Thymus (tissue), 11 donors: ENCODE measurements around the gene TRAPPC8. TPM values are rescaled to one million over a fixed set of nuclear protein-coding genes. Genes with fewer than 3 reads are reported as not detected.
A peak's percentile ranks its signal among the peaks of the same experiment; 100 is the strongest.

Experiments
- DNase-seq, 9 donors: peaks; one replicate each; pipeline ENCODE4 v3.0.0-alpha.2; 2013; ENCODE audit warnings: low spot score in 9 of 9, low read depth in 6 of 9, missing footprints in 1 of 9
- H3K27ac ChIP-seq, 2 donors: one replicate each; pipeline ENCODE4 v1.5.1; 2013; ENCODE audit warnings: control low read depth in 1 of 2, low read depth in 1 of 2, low read length in 1 of 2, mild to moderate bottlenecking in 1 of 2, moderate library complexity in 1 of 2
- H3K27me3 ChIP-seq, 2 donors: one replicate each; pipeline ENCODE4 v1.5.1; 2013; ENCODE audit warnings: low read length in 1 of 2; ENCODE audit not compliant: control insufficient read depth in 2 of 2, insufficient read depth in 1 of 2
- H3K36me3 ChIP-seq, 2 donors: one replicate each; pipeline ENCODE4 v1.5.1; 2013; ENCODE audit warnings: low read length in 1 of 2, mild to moderate bottlenecking in 1 of 2, moderate library complexity in 1 of 2; ENCODE audit not compliant: control insufficient read depth in 2 of 2, insufficient read depth in 2 of 2
- H3K4me1 ChIP-seq, 2 donors: one replicate each; pipeline ENCODE4 v1.5.1; 2013; ENCODE audit warnings: low read length in 2 of 2; ENCODE audit not compliant: control insufficient read depth in 2 of 2, insufficient read depth in 2 of 2
- H3K4me3 ChIP-seq, 2 donors: one replicate each; pipeline ENCODE4 v1.5.1; 2013; ENCODE audit warnings: low read length in 2 of 2, control low read depth in 1 of 2, mild to moderate bottlenecking in 1 of 2
- H3K9me3 ChIP-seq, 2 donors: one replicate each; pipeline ENCODE4 v1.5.1; 2013; ENCODE audit warnings: low read length in 1 of 2, mild to moderate bottlenecking in 1 of 2; ENCODE audit not compliant: control insufficient read depth in 2 of 2, insufficient read depth in 1 of 2
- WGBS: extraction: QIAGEN DNeasy Blood & Tissue Kit; methylation state at CpG from one replicate; pipeline ENCODE4 v1.1.7; 2013; 5-methylcytosine and 5-hydroxymethylcytosine counted together
- polyA plus RNA-seq: library from polyadenylated mRNA; stranded (reverse); fragments of 200-250 nt; gene quantifications from one replicate; pipeline ENCODE4 v1.2.3, GENCODE V29; 2013
- total RNA-seq: library from RNA; stranded (reverse); fragments of 120-200 nt; gene quantifications from one replicate; pipeline ENCODE4 v1.2.4, GENCODE V29; 2013
- donor health status: healthy.

TRAPPC8 gene
- total and polyA plus RNA-seq, 2 donors = 49.2 to 54.6 TPM

- Histone ChIP-seq H3K27me3 (no peaks in the 10 kb centered on the region), H3K27ac (no peak overlapping the region), H3K4me3 (no peak overlapping the region), H3K36me3 (no peaks in the 10 kb centered on the region), H3K9me3 (no peaks in the 10 kb centered on the region), H3K4me1 (no peaks in the 10 kb centered on the region)
- 44% methylated on average over 2 of the region's 2 CpGs for WGBS
- no peak for DNase-seq
These were observed 144.5 kb downstream of the TRAPPC8 start for GRCh38 chr18:31798399-31798798.

DNA sequence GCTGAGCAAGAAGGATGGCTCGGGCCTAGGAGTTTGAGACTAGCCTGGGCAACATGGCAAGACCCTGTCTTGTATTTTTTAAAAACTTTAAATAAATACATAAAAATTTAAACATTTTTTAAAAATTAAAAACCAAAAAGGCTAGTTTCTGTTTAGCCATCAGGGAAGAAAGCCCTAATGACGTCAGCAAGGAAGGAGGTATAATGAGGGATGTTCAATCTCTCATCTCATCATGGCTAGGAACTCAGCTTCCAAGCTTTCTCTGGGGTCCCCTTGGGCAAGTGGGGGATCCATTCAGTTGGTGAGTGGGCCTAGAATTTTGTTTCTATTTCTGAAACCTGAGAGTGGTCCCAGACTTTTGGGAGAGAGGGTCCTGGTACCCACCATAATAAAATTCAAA lies 147.2 kb downstream of the TRAPPC8 start:
- H3K27ac ChIP-seq = no peak overlapping the region
- no peak for DNase-seq
- H3K36me3 ChIP-seq = no peaks in the 10 kb centered on the region
- no peak overlapping the region for H3K4me3 ChIP-seq
- H3K4me1 ChIP-seq = no peaks in the 10 kb centered on the region
- no peaks in the 10 kb centered on the region for H3K27me3 ChIP-seq
- WGBS = 96% methylated on average over 2 of the region's 2 CpGs
- H3K9me3 ChIP-seq = no peaks in the 10 kb centered on the region

- Histone ChIP-seq H3K4me3 (no peak overlapping the region), H3K36me3 (no peaks in the 10 kb centered on the region), H3K9me3 (no peaks in the 10 kb centered on the region), H3K27ac (no peak overlapping the region), H3K4me1 (no peaks in the 10 kb centered on the region), H3K27me3 (no peaks in the 10 kb centered on the region)
- DNase-seq = no peak
These were observed 149.4 kb downstream of the TRAPPC8 start for GRCh38 chr18:31793531-31793930.

DNA sequence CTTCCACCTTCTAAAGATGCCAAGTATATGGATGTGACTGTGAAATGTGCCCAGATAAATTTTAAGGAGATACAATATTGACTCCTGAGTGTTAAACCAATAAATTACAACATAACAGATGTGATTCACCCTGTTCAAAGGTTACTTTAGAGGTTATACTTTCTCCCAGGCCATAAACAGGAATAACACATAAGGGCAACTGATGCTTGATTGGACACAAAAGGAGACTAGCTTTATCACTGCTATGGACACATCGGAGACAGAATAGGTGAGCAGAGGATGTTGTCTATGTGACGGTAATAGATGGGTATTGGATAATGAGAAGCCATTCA lies 150.4 kb downstream of the TRAPPC8 start:
- no peaks in the 10 kb centered on the region for H3K4me1 ChIP-seq
- 98% methylated on average over 2 of the region's 2 CpGs for WGBS
- no peak overlapping the region for H3K27ac ChIP-seq
- H3K4me3 ChIP-seq = no peak overlapping the region
- H3K9me3 ChIP-seq = no peaks in the 10 kb centered on the region
- no peaks in the 10 kb centered on the region for H3K36me3 ChIP-seq
- H3K27me3 ChIP-seq = no peaks in the 10 kb centered on the region
- DNase-seq = no peak

- Histone ChIP-seq H3K36me3 (no peaks in the 10 kb centered on the region), H3K4me3 (no peak overlapping the region), H3K4me1 (no peaks in the 10 kb centered on the region), H3K27me3 (no peaks in the 10 kb centered on the region), H3K9me3 (no peaks in the 10 kb centered on the region), H3K27ac (no peak overlapping the region)
- WGBS = 81% methylated on average over 6 of the region's 6 CpGs
- peak in 1 of 9 donors; percentile 10 for DNase-seq
These were observed 150.9 kb downstream of the TRAPPC8 start for GRCh38 chr18:31791817-31792579.

DNA sequence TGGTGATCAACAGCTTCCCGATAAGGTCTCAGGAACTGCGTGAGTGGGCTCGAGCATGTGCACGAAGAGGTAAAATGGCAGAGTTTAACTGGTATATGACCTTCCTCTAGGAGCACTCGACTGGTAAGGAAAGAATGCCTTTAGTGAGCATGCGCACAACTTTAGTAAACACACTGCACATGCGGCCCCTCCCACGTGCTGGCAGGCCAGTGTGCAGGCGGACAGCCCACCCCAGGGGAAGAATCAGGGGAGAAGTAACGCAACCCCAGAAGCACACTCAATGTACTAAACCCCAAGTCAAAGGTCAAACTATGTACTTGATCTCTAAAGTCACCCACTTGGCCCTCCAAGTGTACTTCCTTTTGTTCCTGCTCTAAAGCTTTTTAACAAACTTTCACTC lies 153.5 kb downstream of the TRAPPC8 start:
- 97% methylated on average over 10 of the region's 10 CpGs for WGBS
- Histone ChIP-seq H3K27me3 (no peaks in the 10 kb centered on the region), H3K4me1 (no peaks in the 10 kb centered on the region), H3K36me3 (no peaks in the 10 kb centered on the region), H3K9me3 (no peaks in the 10 kb centered on the region), H3K4me3 (no peak overlapping the region), H3K27ac (no peak overlapping the region)
- no peak for DNase-seq

GRCh38 chr18:31783059-31783458 lies 159.9 kb downstream of the TRAPPC8 start:
- Histone ChIP-seq H3K27me3 (no peaks in the 10 kb centered on the region), H3K27ac (no peak overlapping the region), H3K9me3 (peaks cover 0 to 3% of the 10 kb centered on the region in 2 donors), H3K4me3 (no peak overlapping the region), H3K36me3 (no peaks in the 10 kb centered on the region), H3K4me1 (no peaks in the 10 kb centered on the region)
- DNase-seq = no peak
- 89% methylated on average over 3 of the region's 3 CpGs for WGBS

Other genes with a start within 250 kb of the TRAPPC8 start
- 0.09 TPM for gene SLC25A52, start 182.2 kb downstream of the TRAPPC8 start, total RNA-seq
- not detected for gene SLC25A52, start 182.2 kb downstream of the TRAPPC8 start, polyA plus RNA-seq
- 5.1 TPM for gene RNF125, start 75.7 kb upstream of the TRAPPC8 start, total RNA-seq
- gene RNF125, start 75.7 kb upstream of the TRAPPC8 start, polyA plus RNA-seq = 10.2 TPM
- gene RNF138, start 148.7 kb upstream of the TRAPPC8 start, total RNA-seq = 46.8 TPM
- gene RNF138, start 148.7 kb upstream of the TRAPPC8 start, polyA plus RNA-seq = 39.8 TPM
- gene MEP1B, start 246.9 kb upstream of the TRAPPC8 start, total RNA-seq = 0.19 TPM
- 0.11 TPM for gene MEP1B, start 246.9 kb upstream of the TRAPPC8 start, polyA plus RNA-seq